HepG2 (cell line): Measurements from ENCODE around the gene CCDC167. TPM values are rescaled to one million over a fixed set of nuclear protein-coding genes. Genes with fewer than 3 reads are reported as not detected.

Source experiments
- ATAC-seq: fragments of 200-7000 bp; cut with Tn5 transposase; 3 replicates; pipeline ENCODE4 v1.9.1; 2020; ENCODE audit warnings: mild to moderate bottlenecking, moderate library complexity
- BruUV-seq: library from RNA; stranded (reverse); fragments of 400-500 nt; replicated peaks from 2 replicates; lab custom pipeline; 2021; lab: Mats Ljungman, UMichigan
- CTCF ChIA-PET: fragments of 300-600 bp; formaldehyde crosslinking; extraction: SDS; loops from one replicate; lab custom pipeline; 2021; ENCODE audit warnings: low total read pairs, inconsistent platforms, low intra/inter-chr PET ratio; lab: Yijun Ruan, JAX
- POLR2A ChIA-PET: fragments of 350-600 bp; sonication (Branson Sonifier 250); formaldehyde crosslinking; loops from one replicate; lab custom pipeline; 2020; ENCODE audit warnings: antibody characterized with exemption, inconsistent platforms; lab: Yijun Ruan, JAX
- DNase-seq: peaks from one replicate; pipeline ENCODE4 v3.0.0-alpha.2; 2015; ENCODE audit warnings: low spot score
- FAIRE-seq: peaks from 3 replicates; lab custom pipeline; 2011; peaks lifted over from hg19 to GRCh38; lab: Jason Lieb, UNC
- H2AFZ ChIP-seq: one replicate; pipeline ENCODE4 v1.6.1; 2011; ENCODE audit warnings: low read length, inconsistent platforms
- H3K27ac ChIP-seq: fragments of 300-600 bp; 3 replicates; pipeline ENCODE4 v1.8.0; 2011; ENCODE audit warnings: mixed run types, mild to moderate bottlenecking, mixed read lengths, low read length, inconsistent platforms; ENCODE audit not compliant: insufficient read depth; ENCODE audit errors: extremely low read length
- H3K27me3 ChIP-seq, 2 experiments: fragments of 200-600 bp in 1 of 2; 2 replicates in 1 of 2; 3 replicates in 1 of 2; pipeline versions ENCODE4 v1.6.0 to v1.8.0; 2011; ENCODE audit warnings: low read length in 2 of 2, mild to moderate bottlenecking in 2 of 2, moderate library complexity in 2 of 2, inconsistent platforms in 1 of 2; ENCODE audit not compliant: insufficient read depth in 2 of 2, control insufficient read depth in 1 of 2
- H3K36me3 ChIP-seq, 2 experiments: fragments of 200-600 bp in 1 of 2; replicated peaks in 1 of 2; 2 replicates in 1 of 2; 3 replicates in 1 of 2; pipeline versions ENCODE4 v1.5.1 to v1.8.0; 2011; ENCODE audit warnings: low read length in 2 of 2, inconsistent platforms in 1 of 2; ENCODE audit not compliant: insufficient read depth in 2 of 2, control insufficient read depth in 1 of 2
- H3K4me1 ChIP-seq: 2 replicates; pipeline ENCODE4 v1.5.1; 2012; ENCODE audit warnings: low read length, inconsistent platforms; ENCODE audit not compliant: insufficient read depth
- H3K4me2 ChIP-seq: 2 replicates; pipeline ENCODE4 v1.6.0; 2011; ENCODE audit warnings: low read depth, low read length, inconsistent platforms
- H3K4me3 ChIP-seq, 3 experiments: fragments of 200-600 bp in 1 of 3; sonication (generic), shearing (Covaris generic) in 1 of 3; replicated peaks in 1 of 3; 2 replicates each; pipeline ENCODE4 v1.5.1; 2011 to 2016; ENCODE audit warnings: low read length in 3 of 3, inconsistent platforms in 2 of 3, low read depth in 2 of 3, mild to moderate bottlenecking in 2 of 3, control low read depth in 1 of 3, mixed read lengths in 1 of 3; ENCODE audit not compliant: insufficient read depth in 1 of 3
- H3K79me2 ChIP-seq: one replicate; pipeline ENCODE4 v1.6.1; 2011; ENCODE audit warnings: low read length, inconsistent platforms; ENCODE audit not compliant: insufficient read depth
- H3K9ac ChIP-seq: 2 replicates; pipeline ENCODE4 v1.6.0; 2011; ENCODE audit warnings: mild to moderate bottlenecking, low read depth, low read length, inconsistent platforms; ENCODE audit not compliant: insufficient read depth
- H3K9me3 ChIP-seq: 2 replicates; pipeline ENCODE4 v1.5.1; 2012; ENCODE audit warnings: mild to moderate bottlenecking, low read length
- H4K20me1 ChIP-seq: 2 replicates; pipeline ENCODE4 v1.6.0; 2011; ENCODE audit warnings: inconsistent platforms, mild to moderate bottlenecking, low read length, moderate library complexity; ENCODE audit not compliant: insufficient read depth
- ADNP ChIP-seq: sonication (generic); formaldehyde crosslinking; IDR thresholded peaks from 2 replicates; pipeline ENCODE4 v1.4.0; 2020; ENCODE audit warnings: missing genetic modification reagents
- AGO2 ChIP-seq: fragments of 200-400 bp; formaldehyde crosslinking; optimal IDR thresholded peaks from 2 replicates; pipeline ENCODE3; 2017; ENCODE audit warnings: mild to moderate bottlenecking, low read depth, low read length, moderate library complexity
- ATF1 ChIP-seq: IDR thresholded peaks from 2 replicates; pipeline ENCODE4 v1.6.1; 2016; ENCODE audit warnings: mild to moderate bottlenecking, control low read depth
- BCL6 ChIP-seq: IDR thresholded peaks from 2 replicates; pipeline ENCODE4 v1.6.1; 2016; ENCODE audit warnings: missing genetic modification reagents, missing compliant biosample characterization
- CREB1 ChIP-seq, 2 experiments: fragments of 450-650 bp in 1 of 2; IDR thresholded peaks; 2 replicates each; pipeline ENCODE4 v1.6.1; 2016 to 2017; ENCODE audit warnings: control low read depth in 1 of 2, mild to moderate bottlenecking in 1 of 2, missing compliant biosample characterization in 1 of 2, missing genetic modification characterization in 1 of 2
- EED ChIP-seq: sonication (generic); formaldehyde crosslinking; IDR thresholded peaks from 2 replicates; pipeline ENCODE4 v1.5.0; 2020; ENCODE audit warnings: mild to moderate bottlenecking, missing genetic modification reagents
- RFX5 ChIP-seq: IDR thresholded peaks from 2 replicates; pipeline ENCODE4 v1.6.1; 2011; ENCODE audit warnings: low read depth, low read length, improper control_type of control experiment
- SOX5 ChIP-seq: IDR thresholded peaks from 2 replicates; pipeline ENCODE4 v1.6.1; 2016; ENCODE audit warnings: borderline replicate concordance
- ZFY ChIP-seq: sonication (generic); formaldehyde crosslinking; IDR thresholded peaks from 2 replicates; pipeline ENCODE4 v1.4.0; 2020; ENCODE audit warnings: missing genetic modification reagents
- ZMAT3 ChIP-seq: sonication (generic); formaldehyde crosslinking; conservative IDR thresholded peaks from 2 replicates; pipeline ENCODE4 v1.7.0; 2021; ENCODE audit warnings: missing genetic modification reagents
- ZNF501 ChIP-seq: sonication (generic); formaldehyde crosslinking; IDR thresholded peaks from 2 replicates; pipeline ENCODE4 v1.5.1; 2020; ENCODE audit warnings: mild to moderate bottlenecking, moderate library complexity, missing genetic modification reagents
- ZNF746 ChIP-seq: sonication (generic); formaldehyde crosslinking; IDR thresholded peaks from 2 replicates; pipeline ENCODE4 v1.8.0; 2022; ENCODE audit warnings: mild to moderate bottlenecking, missing genetic modification reagents
- ZNF841 ChIP-seq: sonication (generic); formaldehyde crosslinking; IDR thresholded peaks from 2 replicates; pipeline ENCODE4 v1.8.1; 2023; ENCODE audit warnings: missing genetic modification reagents, borderline replicate concordance
- ZNF879 ChIP-seq: sonication (generic); formaldehyde crosslinking; IDR thresholded peaks from 2 replicates; pipeline ENCODE4 v1.8.1; 2023; ENCODE audit warnings: missing genetic modification reagents
- WGBS: methylation state at CpG from one replicate; pipeline ENCODE4 v1.1.6; 2017; ENCODE audit warnings: low lambda C conversion rate; 5-methylcytosine and 5-hydroxymethylcytosine counted together
- in situ Hi-C: cut with HindIII; loops from 2 replicates; pipeline ENCODE4 v1.10.0; 2017; ENCODE audit warnings: low pct_unique_long_range_greater_than_20kb; ENCODE audit not compliant: extremely low pct_ligation_motif_present
- intact Hi-C: fragments of 100-400 bp; cut with micrococcal nuclease; formaldehyde crosslinking; loops from one replicate; pipeline ENCODE4 v1.10.0; 2022; ENCODE audit not compliant: unreplicated experiment
- polyA plus RNA-seq, 8 experiments: library from polyadenylated mRNA; depleted of rRNA in 3 of 8; stranded (reverse) in 7 of 8; unstranded in 1 of 8; fragments of >200 nt; fragmentation: Illumina TruSeq in 4 of 8; extraction: Trizol in 4 of 8; gene quantifications; 2 replicates each; pipeline versions ENCODE4 v1.2.1 to v1.2.3, GENCODE V29; 2011 to 2016; ENCODE audit warnings: low read depth in 4 of 8, missing spikeins in 1 of 8, mixed read lengths in 1 of 8; ENCODE audit not compliant: insufficient read depth in 1 of 8
- total RNA-seq, 5 experiments: library from RNA; depleted of rRNA; stranded (reverse); fragments of >200 nt; fragmentation: Illumina TruSeq; extraction: Trizol; gene quantifications; 2 replicates each; pipeline ENCODE4 v1.2.3, GENCODE V29; 2016; ENCODE audit warnings: low read depth in 1 of 5
- TF ChIP-seq, protein P1 (sequence below): sonication (generic); formaldehyde crosslinking; IDR thresholded peaks from 2 replicates; pipeline ENCODE4 v1.4.0; 2020; ENCODE audit warnings: missing genetic modification reagents
- TF ChIP-seq, protein P2 (sequence below): sonication (generic); formaldehyde crosslinking; IDR thresholded peaks from 2 replicates; pipeline ENCODE4 v1.8.0; 2022; ENCODE audit warnings: missing genetic modification reagents, mild to moderate bottlenecking, moderate library complexity, borderline replicate concordance
- TF ChIP-seq, protein P3 (sequence below): sonication (generic); formaldehyde crosslinking; IDR thresholded peaks from 2 replicates; pipeline ENCODE4 v1.8.1; 2023; ENCODE audit warnings: missing genetic modification reagents, mild to moderate bottlenecking, borderline replicate concordance

Gene CCDC167
- total and polyA plus RNA-seq, 2 of the 13 experiments (the other 11 are each of a cell fraction or from before 2014, with no cell fraction given) = 48.4 to 66.8 TPM

DNA sequence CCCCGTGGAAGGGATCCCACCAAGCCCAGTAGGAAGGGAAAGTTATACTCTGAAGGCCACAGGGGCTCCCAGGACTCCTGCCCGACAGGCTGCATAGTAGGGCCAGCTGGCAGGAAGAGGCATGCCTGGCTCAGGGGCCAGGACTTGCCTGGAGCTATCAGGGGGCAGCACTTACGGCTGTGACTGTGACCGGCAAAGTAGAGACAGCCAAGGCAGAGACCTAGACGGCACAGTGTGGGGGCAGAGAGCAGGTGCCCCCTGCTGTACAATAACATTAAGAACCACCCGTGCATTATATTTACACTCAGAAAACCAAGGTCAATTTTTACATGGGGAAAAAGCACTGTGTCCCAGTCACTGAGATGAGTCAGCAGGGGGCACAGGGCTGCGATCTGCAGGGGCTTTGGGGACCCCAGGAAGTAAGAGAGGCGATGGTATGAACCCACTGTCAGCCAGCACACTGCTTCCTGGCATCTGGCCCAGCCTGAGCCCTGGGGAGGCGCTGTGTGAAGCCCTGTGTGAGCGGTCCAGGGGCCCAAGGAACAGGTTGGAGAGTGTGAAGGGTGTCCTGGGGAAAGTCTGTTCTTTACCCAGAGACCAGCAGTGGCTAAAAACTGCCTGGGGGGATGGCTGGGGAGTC lies 9.9 kb downstream of the CCDC167 start (continued):
- TF ChIP-seq, protein P1, sequence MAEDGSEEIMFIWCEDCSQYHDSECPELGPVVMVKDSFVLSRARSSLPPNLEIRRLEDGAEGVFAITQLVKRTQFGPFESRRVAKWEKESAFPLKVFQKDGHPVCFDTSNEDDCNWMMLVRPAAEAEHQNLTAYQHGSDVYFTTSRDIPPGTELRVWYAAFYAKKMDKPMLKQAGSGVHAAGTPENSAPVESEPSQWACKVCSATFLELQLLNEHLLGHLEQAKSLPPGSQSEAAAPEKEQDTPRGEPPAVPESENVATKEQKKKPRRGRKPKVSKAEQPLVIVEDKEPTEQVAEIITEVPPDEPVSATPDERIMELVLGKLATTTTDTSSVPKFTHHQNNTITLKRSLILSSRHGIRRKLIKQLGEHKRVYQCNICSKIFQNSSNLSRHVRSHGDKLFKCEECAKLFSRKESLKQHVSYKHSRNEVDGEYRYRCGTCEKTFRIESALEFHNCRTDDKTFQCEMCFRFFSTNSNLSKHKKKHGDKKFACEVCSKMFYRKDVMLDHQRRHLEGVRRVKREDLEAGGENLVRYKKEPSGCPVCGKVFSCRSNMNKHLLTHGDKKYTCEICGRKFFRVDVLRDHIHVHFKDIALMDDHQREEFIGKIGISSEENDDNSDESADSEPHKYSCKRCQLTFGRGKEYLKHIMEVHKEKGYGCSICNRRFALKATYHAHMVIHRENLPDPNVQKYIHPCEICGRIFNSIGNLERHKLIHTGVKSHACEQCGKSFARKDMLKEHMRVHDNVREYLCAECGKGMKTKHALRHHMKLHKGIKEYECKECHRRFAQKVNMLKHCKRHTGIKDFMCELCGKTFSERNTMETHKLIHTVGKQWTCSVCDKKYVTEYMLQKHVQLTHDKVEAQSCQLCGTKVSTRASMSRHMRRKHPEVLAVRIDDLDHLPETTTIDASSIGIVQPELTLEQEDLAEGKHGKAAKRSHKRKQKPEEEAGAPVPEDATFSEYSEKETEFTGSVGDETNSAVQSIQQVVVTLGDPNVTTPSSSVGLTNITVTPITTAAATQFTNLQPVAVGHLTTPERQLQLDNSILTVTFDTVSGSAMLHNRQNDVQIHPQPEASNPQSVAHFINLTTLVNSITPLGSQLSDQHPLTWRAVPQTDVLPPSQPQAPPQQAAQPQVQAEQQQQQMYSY (CRISPR knock-in tag) = no peak
- TF ChIP-seq AGO2 (peak; percentile 58), ZNF501 (CRISPR knock-in tag) (no peak), ZNF841 (CRISPR knock-in tag) (no peak)

DNA sequence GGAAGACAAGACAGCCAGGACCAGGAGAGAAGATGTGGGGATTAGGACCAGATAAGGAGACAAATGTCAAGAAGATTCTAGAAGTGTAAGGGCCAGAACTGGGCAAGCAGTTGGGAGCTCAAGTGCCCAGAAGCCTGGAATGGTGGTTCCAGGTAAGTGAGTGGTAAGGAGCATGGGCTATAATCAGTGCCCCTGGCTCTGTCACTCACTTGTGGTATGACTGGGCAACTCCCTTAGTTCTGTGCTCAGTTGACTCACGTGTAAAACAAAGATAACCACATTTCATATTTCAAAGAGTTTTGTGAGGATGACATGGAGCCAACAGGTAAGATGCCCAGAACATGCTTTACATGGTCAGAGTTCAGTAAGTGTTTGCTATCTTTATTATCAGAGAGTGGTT lies 11.2 kb downstream of the CCDC167 start:
- Histone ChIP-seq H2AFZ (no peak overlapping the region), H3K36me3 (peaks cover 3 to 9% of the 10 kb centered on the region in 2 experiments; a peak in 3 of 5 replicates), H3K9ac (no peak overlapping the region)
- intact Hi-C loops = no loop called here
- TF ChIP-seq SOX5 (CRISPR knock-in tag) (no peak), CREB1 (IDR thresholded peaks at IDR 0.05) (no peak), CREB1 (CRISPR knock-in tag; IDR thresholded peaks at IDR 0.05) (no peak), ATF1 (no peak), ZFY (CRISPR knock-in tag) (no peak), ADNP (CRISPR knock-in tag) (no peak), RFX5 (no peak), ZNF746 (CRISPR knock-in tag) (no peak), ZMAT3 (no peak), ZNF879 (CRISPR knock-in tag) (no peak), BCL6 (CRISPR knock-in tag) (no peak), EED (CRISPR knock-in tag) (no peak)
- TF ChIP-seq, protein P2, sequence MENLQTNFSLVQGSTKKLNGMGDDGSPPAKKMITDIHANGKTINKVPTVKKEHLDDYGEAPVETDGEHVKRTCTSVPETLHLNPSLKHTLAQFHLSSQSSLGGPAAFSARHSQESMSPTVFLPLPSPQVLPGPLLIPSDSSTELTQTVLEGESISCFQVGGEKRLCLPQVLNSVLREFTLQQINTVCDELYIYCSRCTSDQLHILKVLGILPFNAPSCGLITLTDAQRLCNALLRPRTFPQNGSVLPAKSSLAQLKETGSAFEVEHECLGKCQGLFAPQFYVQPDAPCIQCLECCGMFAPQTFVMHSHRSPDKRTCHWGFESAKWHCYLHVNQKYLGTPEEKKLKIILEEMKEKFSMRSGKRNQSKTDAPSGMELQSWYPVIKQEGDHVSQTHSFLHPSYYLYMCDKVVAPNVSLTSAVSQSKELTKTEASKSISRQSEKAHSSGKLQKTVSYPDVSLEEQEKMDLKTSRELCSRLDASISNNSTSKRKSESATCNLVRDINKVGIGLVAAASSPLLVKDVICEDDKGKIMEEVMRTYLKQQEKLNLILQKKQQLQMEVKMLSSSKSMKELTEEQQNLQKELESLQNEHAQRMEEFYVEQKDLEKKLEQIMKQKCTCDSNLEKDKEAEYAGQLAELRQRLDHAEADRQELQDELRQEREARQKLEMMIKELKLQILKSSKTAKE (CRISPR knock-in tag) = no peak
- TF ChIP-seq, protein P3, sequence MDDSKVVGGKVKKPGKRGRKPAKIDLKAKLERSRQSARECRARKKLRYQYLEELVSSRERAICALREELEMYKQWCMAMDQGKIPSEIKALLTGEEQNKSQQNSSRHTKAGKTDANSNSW (CRISPR knock-in tag) = no peak
- TF ChIP-seq, all 625 proteins: peak for 0
- 100% methylated on average over 1 of the region's 1 CpG for WGBS
- in situ Hi-C loops = loop anchor here (5.0 kb wide), 1 partner anchor 79 kb away; no protein-coding TSS in a partner anchor
- FAIRE-seq (no peak), ATAC-seq (no peak), DNase-seq (no peak)
- ChIA-PET CTCF (no interaction called here), POLR2A (no interaction called here)
- Histone ChIP-seq H3K4me1 (peaks cover 11% of the 10 kb centered on the region), H3K9me3 (no peaks in the 10 kb centered on the region), H3K27ac (no peak overlapping the region), H3K27me3 (no peaks in the 10 kb centered on the region), H4K20me1 (no peaks in the 10 kb centered on the region), H3K79me2 (no peaks in the 10 kb centered on the region), H3K4me2 (no peak overlapping the region), H3K4me3 (no peak overlapping the region)
- BruUV-seq = no TSS peak
